Measurements from ENCODE around the gene RNF5. TPM values are rescaled to one million over a fixed set of nuclear protein-coding genes. Genes with fewer than 3 reads are reported as not detected.

RNF5 gene
- total and polyA plus RNA-seq, 2 experiments from 2014 or later: 133 to 169 TPM

- no peaks in the 10 kb centered on the region for H3K27me3 ChIP-seq
- TF ChIP-seq EZH2phosphoT487 (IDR thresholded peaks at IDR 0.05; ENCODE audit: low read depth, severe bottlenecking, unreplicated experiment): no peak
- no peak for TF ChIP-seq EZH2 (IDR thresholded peaks at IDR 0.05; ENCODE audit: borderline replicate concordance)
- TF ChIP-seq, protein P1, sequence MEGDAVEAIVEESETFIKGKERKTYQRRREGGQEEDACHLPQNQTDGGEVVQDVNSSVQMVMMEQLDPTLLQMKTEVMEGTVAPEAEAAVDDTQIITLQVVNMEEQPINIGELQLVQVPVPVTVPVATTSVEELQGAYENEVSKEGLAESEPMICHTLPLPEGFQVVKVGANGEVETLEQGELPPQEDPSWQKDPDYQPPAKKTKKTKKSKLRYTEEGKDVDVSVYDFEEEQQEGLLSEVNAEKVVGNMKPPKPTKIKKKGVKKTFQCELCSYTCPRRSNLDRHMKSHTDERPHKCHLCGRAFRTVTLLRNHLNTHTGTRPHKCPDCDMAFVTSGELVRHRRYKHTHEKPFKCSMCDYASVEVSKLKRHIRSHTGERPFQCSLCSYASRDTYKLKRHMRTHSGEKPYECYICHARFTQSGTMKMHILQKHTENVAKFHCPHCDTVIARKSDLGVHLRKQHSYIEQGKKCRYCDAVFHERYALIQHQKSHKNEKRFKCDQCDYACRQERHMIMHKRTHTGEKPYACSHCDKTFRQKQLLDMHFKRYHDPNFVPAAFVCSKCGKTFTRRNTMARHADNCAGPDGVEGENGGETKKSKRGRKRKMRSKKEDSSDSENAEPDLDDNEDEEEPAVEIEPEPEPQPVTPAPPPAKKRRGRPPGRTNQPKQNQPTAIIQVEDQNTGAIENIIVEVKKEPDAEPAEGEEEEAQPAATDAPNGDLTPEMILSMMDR (IDR thresholded peaks at IDR 0.05; ENCODE audit: poor library complexity): no peak
- no peaks in the 10 kb centered on the region for H3K36me3 ChIP-seq (replicated peaks; ENCODE audit: insufficient read depth, low read depth)
- no peak overlapping the region for H3K4me2 ChIP-seq
- H3K4me3 ChIP-seq: no peak overlapping the region
- H3K9me2 ChIP-seq (replicated peaks; ENCODE audit: insufficient read depth): no peaks in the 10 kb centered on the region
- DNase-seq (ENCODE audit: low spot score): no peak
- no peak overlapping the region for H3K27ac ChIP-seq
- no peaks in the 10 kb centered on the region for H3K9me3 ChIP-seq (ENCODE audit: low read depth)
- WGBS (ENCODE audit: low lambda C conversion rate, missing lambda C conversion rate): 93% methylated on average over 15 of the region's 15 CpGs
- peaks cover 21% of the 10 kb centered on the region for H3K4me1 ChIP-seq (ENCODE audit: insufficient read depth)
- no peaks in the 10 kb centered on the region for H4K20me1 ChIP-seq (ENCODE audit: insufficient read depth, poor library complexity, severe bottlenecking)
- H2AFZ ChIP-seq: no peak overlapping the region
- peaks cover 16% of the 10 kb centered on the region for H3K79me2 ChIP-seq
Measured at GRCh38 chr6:32181148-32181702, 3.0 kb downstream of the RNF5 start.

DNA sequence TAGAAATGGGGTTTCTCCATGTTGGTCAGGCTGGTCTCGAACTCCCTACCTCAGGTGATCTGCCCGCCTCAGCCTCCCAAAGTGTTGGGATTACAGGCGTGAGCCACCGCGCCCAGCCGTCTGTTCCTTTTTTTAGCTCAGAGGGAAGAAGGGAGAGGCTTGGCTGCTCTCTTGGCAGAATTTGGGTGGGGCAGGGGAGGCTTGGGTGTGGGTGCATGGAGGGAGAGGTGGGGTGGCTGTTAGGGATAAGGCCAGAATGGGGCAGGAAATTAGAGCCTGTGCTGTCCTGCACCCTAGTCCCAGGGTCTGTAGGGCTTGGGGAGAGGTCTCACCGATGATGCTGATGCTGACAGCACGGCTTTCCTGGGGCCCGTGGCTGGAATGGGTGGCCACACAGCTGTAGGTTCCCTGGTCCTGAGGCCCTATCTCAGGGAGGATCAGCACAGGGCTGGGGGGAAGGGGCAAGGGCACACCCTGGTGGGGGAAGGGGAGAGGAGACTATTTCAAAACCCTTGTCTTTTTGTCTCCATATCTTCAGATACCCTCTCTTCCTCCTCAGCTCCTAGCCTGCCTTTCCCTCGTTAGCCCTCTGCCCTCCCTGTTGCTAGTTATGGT, 3.8 kb downstream of the RNF5 start:
- WGBS (ENCODE audit: low lambda C conversion rate, missing lambda C conversion rate): 92% methylated on average over 10 of the region's 10 CpGs
- Histone ChIP-seq H3K9me2 (replicated peaks; ENCODE audit: insufficient read depth) (no peaks in the 10 kb centered on the region), H2AFZ (no peak overlapping the region), H3K27me3 (no peaks in the 10 kb centered on the region), H3K27ac (no peak overlapping the region), H4K20me1 (ENCODE audit: insufficient read depth, poor library complexity, severe bottlenecking) (no peaks in the 10 kb centered on the region), H3K79me2 (peaks cover 18% of the 10 kb centered on the region), H3K9me3 (ENCODE audit: low read depth) (no peaks in the 10 kb centered on the region), H3K4me3 (no peak overlapping the region), H3K4me1 (ENCODE audit: insufficient read depth) (peaks cover 24% of the 10 kb centered on the region), H3K4me2 (no peak overlapping the region), H3K36me3 (replicated peaks; ENCODE audit: insufficient read depth, low read depth) (no peaks in the 10 kb centered on the region)
- TF ChIP-seq EZH2phosphoT487 (IDR thresholded peaks at IDR 0.05; ENCODE audit: low read depth, severe bottlenecking, unreplicated experiment): no peak
- no peak for TF ChIP-seq EZH2 (IDR thresholded peaks at IDR 0.05; ENCODE audit: borderline replicate concordance)
- TF ChIP-seq, protein P1 (IDR thresholded peaks at IDR 0.05; ENCODE audit: poor library complexity): no peak
- DNase-seq (ENCODE audit: low spot score): no peak

DNA sequence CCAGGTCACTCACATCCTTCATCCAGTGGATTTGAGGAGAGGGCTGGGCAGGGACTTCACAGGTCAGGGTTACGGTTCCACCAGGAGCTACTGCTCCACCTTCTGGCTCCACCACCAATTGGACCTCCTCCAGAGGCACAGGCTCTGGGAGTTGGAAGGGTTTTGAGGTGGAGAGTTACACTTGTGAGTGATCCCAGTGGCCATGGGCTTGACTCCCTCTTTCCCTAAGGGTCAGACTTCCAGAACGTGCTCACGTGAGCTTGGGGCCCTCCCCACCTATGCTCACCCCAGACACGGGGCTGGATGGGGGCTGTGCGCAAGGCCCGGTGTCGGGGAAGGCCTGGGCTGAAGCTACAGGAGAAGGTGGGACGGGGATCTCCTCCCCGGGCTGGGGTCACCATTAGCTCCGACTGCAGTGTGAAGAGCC, 4.4 kb downstream of the RNF5 start:
- Histone ChIP-seq H3K4me1 (ENCODE audit: insufficient read depth) (peaks cover 24% of the 10 kb centered on the region), H3K27ac (no peak overlapping the region), H3K36me3 (replicated peaks; ENCODE audit: insufficient read depth, low read depth) (no peaks in the 10 kb centered on the region)

More for the DNA sequence above, 4.4 kb downstream of the RNF5 start:
- Histone ChIP-seq H3K9me3 (ENCODE audit: low read depth) (no peaks in the 10 kb centered on the region), H3K4me2 (no peak overlapping the region), H4K20me1 (ENCODE audit: insufficient read depth, poor library complexity, severe bottlenecking) (no peaks in the 10 kb centered on the region), H3K9me2 (replicated peaks; ENCODE audit: insufficient read depth) (no peaks in the 10 kb centered on the region), H2AFZ (no peak overlapping the region), H3K27me3 (no peaks in the 10 kb centered on the region), H3K4me3 (no peak overlapping the region), H3K79me2 (peaks cover 23% of the 10 kb centered on the region)
- WGBS (ENCODE audit: low lambda C conversion rate, missing lambda C conversion rate): 95% methylated on average over 10 of the region's 10 CpGs
- no peak for TF ChIP-seq EZH2phosphoT487 (IDR thresholded peaks at IDR 0.05; ENCODE audit: low read depth, severe bottlenecking, unreplicated experiment)
- TF ChIP-seq EZH2 (IDR thresholded peaks at IDR 0.05; ENCODE audit: borderline replicate concordance): no peak
- TF ChIP-seq, protein P1 (IDR thresholded peaks at IDR 0.05; ENCODE audit: poor library complexity): no peak
- DNase-seq (ENCODE audit: low spot score): no peak

Data from hepatocyte (in vitro differentiated cells).